ENCODE data around the gene THAP12. TPM values are rescaled to one million over a fixed set of nuclear protein-coding genes. Genes with fewer than 3 reads are reported as not detected.

Gene THAP12
- total and polyA plus RNA-seq, 2 donors (not counting 3 experiments of a cell fraction or from before 2014, with no cell fraction given), result 12.2 to 36.7 TPM

DNA sequence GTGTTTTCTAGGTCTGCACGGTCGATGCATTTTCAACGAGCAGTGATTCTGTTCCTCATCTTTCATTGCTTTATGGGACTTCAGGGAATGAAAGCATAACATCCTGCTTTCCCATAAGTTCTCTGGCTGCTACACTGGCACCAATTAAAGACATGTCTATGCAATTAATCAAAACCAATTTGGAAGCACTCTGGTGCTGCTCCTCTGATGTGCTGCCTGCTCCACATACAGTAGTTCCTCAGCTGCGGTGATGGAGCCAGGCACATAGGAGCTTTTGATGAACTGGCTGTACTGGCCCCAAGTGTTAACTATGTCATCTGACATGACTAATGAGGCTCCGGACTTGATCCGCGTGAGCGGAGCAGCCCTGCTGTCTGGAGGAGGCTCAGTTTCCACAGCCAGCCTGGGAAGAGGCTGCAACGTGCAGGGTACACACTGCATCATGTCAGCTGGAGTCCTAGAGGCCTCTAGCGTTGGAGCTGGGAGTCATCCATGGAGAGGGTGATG, 30.0 kb upstream of the THAP12 start:
- CTCF ChIA-PET, result interaction anchor here (0.9 to 1.4 kb wide), 2 partner anchors 9 kb away, joined by 3 to 4 read pairs; no protein-coding TSS in a partner anchor
- DNase-seq (ENCODE audit: low read depth, low spot score) (no peak), FAIRE-seq (no peak)
- dilution Hi-C loops (cut with MboI; ENCODE audit: extremely low pct_ligation_motif_present, low sequenced_read_pairs), result no loop called here
- POLR2A ChIA-PET, result no interaction called here
- Histone ChIP-seq H2AFZ (ENCODE audit: low read depth, low read length) (no peak overlapping the region), H3K9me1 (replicated peaks; ENCODE audit: control insufficient read depth, extremely low read depth, insufficient read depth, low read length) (no peaks in the 10 kb centered on the region), H3K4me2 (ENCODE audit: insufficient read depth, low read length) (no peak overlapping the region), H4K20me1 (replicated peaks; ENCODE audit: control insufficient read depth, extremely low read depth, insufficient read depth, low read length) (no peaks in the 10 kb centered on the region), H3K79me2 (ENCODE audit: control insufficient read depth, insufficient read depth, low read length) (no peaks in the 10 kb centered on the region), H3K4me1 (ENCODE audit: control insufficient read depth, extremely low read depth, insufficient read depth, low read length) (peaks cover 4% of the 10 kb centered on the region), H3K36me3 (ENCODE audit: control insufficient read depth in 2 of 2, extremely low read depth in 1 of 2, insufficient read depth in 2 of 2, low read length in 2 of 2) (no peaks in the 10 kb centered on the region), H3K4me3 (replicated peaks in 1 of 3; ENCODE audit: insufficient read depth in 1 of 3, low read depth in 1 of 3, low read length in 3 of 3) (no peak overlapping the region), H3K27me3 (ENCODE audit: control insufficient read depth in 2 of 2, insufficient read depth in 2 of 2, low read length in 2 of 2) (peaks cover 7 to 8% of the 10 kb centered on the region in 2 experiments), H3K9ac (replicated peaks; ENCODE audit: extremely low read depth, insufficient read depth, low read length) (no peak overlapping the region), H3K9me3 (replicated peaks; ENCODE audit: control insufficient read depth, insufficient read depth, low read length) (no peaks in the 10 kb centered on the region), H3K27ac (ENCODE audit: insufficient read depth, low read depth, low read length) (no peak overlapping the region)
- intact Hi-C loops (cut with micrococcal nuclease), result no loop called here
- TF ChIP-seq MYC (IDR thresholded peaks at IDR 0.05; ENCODE audit: low read depth, low read length) (no peak), GATA2 (IDR thresholded peaks at IDR 0.05; ENCODE audit: insufficient read depth, insufficient read length, low read depth, low read length) (no peak), FOS (IDR thresholded peaks at IDR 0.05; ENCODE audit: borderline replicate concordance, insufficient read depth, low read length) (no peak), JUN (IDR thresholded peaks at IDR 0.05; ENCODE audit: borderline replicate concordance, insufficient read depth, insufficient read length, low read depth) (no peak), EZH2 (IDR thresholded peaks at IDR 0.05; ENCODE audit: borderline replicate concordance, low read depth, low read length, severe bottlenecking) (no peak), CTCF (IDR thresholded peaks at IDR 0.05; ENCODE audit: extremely low read depth in 1 of 2, insufficient read depth in 1 of 2, low read depth in 1 of 2, low read length in 2 of 2) (no peak), POLR2AphosphoS5 (IDR thresholded peaks at IDR 0.05; ENCODE audit: insufficient read depth, low read depth, low read length) (no peak), POLR2A (IDR thresholded peaks at IDR 0.05; ENCODE audit: low read depth, low read length) (no peak), MAX (IDR thresholded peaks at IDR 0.05; ENCODE audit: insufficient read depth, insufficient read length) (no peak)
- no TSS peak for BruUV-seq (replicated peaks)

Data from endothelial cell of umbilical vein (primary cell).